Karpas-422 (cell line): ENCODE data around the gene RAB35. TPM values are rescaled to one million over a fixed set of nuclear protein-coding genes. Genes with fewer than 3 reads are reported as not detected.

Experiments used
- DNase-seq: peaks from one replicate; pipeline ENCODE4 v3.0.0-alpha.2; 2015
- H2AFZ ChIP-seq: fragments of 200-600 bp; sonication (generic); 2 replicates; pipeline ENCODE4 v1.6.1; 2014; ENCODE audit warnings: antibody characterized with exemption, low read length, mixed read lengths
- H3K27ac ChIP-seq: fragments of 200-600 bp; sonication (generic); 2 replicates; pipeline ENCODE4 v1.5.1; 2014; ENCODE audit warnings: mild to moderate bottlenecking, low read length, moderate library complexity
- H3K27me3 ChIP-seq: fragments of 200-600 bp; sonication (generic); 2 replicates; pipeline ENCODE4 v1.6.1; 2014; ENCODE audit warnings: low read length, mixed read lengths
- H3K36me3 ChIP-seq: fragments of 200-600 bp; sonication (generic); 2 replicates; pipeline ENCODE4 v1.6.1; 2014; ENCODE audit warnings: low read length, mixed read lengths; ENCODE audit not compliant: insufficient read depth
- H3K4me1 ChIP-seq: fragments of 200-600 bp; sonication (generic); 2 replicates; pipeline ENCODE4 v1.6.1; 2014; ENCODE audit warnings: mild to moderate bottlenecking, low read length, mixed read lengths
- H3K4me2 ChIP-seq: fragments of 200-600 bp; sonication (generic); 2 replicates; pipeline ENCODE4 v1.6.1; 2014; ENCODE audit warnings: low read length, low read depth, mild to moderate bottlenecking; ENCODE audit not compliant: poor library complexity, severe bottlenecking
- H3K4me3 ChIP-seq: fragments of 200-600 bp; sonication (generic); 2 replicates; pipeline ENCODE4 v1.5.1; 2014; ENCODE audit warnings: mild to moderate bottlenecking, antibody characterized with exemption, low read length, mixed read lengths
- H3K79me2 ChIP-seq: fragments of 200-600 bp; sonication (generic); 2 replicates; pipeline ENCODE4 v1.6.1; 2014; ENCODE audit warnings: mild to moderate bottlenecking, low read length, mixed read lengths
- H3K9ac ChIP-seq: fragments of 200-600 bp; sonication (generic); 2 replicates; pipeline ENCODE4 v1.6.0; 2014; ENCODE audit warnings: low read length
- H3K9me2 ChIP-seq: fragments of 200-600 bp; sonication (generic), shearing (Covaris generic); replicated peaks from 2 replicates; pipeline ENCODE4 v1.6.0; 2014; ENCODE audit warnings: mild to moderate bottlenecking, low read length, moderate library complexity; ENCODE audit not compliant: insufficient read depth
- H3K9me3 ChIP-seq: fragments of 300-700, 200-600 bp; sonication (generic); 2 replicates; pipeline ENCODE4 v1.6.1; 2014; ENCODE audit warnings: low read length, mixed read lengths
- H4K20me1 ChIP-seq: fragments of 200-600 bp; sonication (generic); 2 replicates; pipeline ENCODE4 v1.6.1; 2014; ENCODE audit warnings: mild to moderate bottlenecking, antibody characterized with exemption, low read length, low read depth; ENCODE audit not compliant: insufficient read depth
- total RNA-seq: library from RNA; depleted of rRNA; stranded (reverse); fragments of >200 nt; shearing (Covaris generic); gene quantifications from 2 replicates; pipeline ENCODE4 v1.2.3, GENCODE V29; 2014; ENCODE audit warnings: low replicate concordance

The RAB35 gene
- total RNA-seq, 1 experiment from 2014 or later = 18.9 TPM

- Histone ChIP-seq H3K79me2 (no peaks in the 10 kb centered on the region), H3K4me1 (peaks cover 10% of the 10 kb centered on the region), H3K27ac (no peak overlapping the region), H3K36me3 (peaks cover 4% of the 10 kb centered on the region; the same call in 1 of the 2 replicates), H3K9me2 (no peaks in the 10 kb centered on the region), H3K9ac (no peak overlapping the region), H2AFZ (no peak overlapping the region), H3K4me2 (no peak overlapping the region), H3K9me3 (no peaks in the 10 kb centered on the region), H3K27me3 (no peaks in the 10 kb centered on the region), H4K20me1 (0 out of 2 replicates have a peak, but pooled peaks cover 7% of the 10 kb centered on the region), H3K4me3 (no peak overlapping the region)
- DNase-seq = no peak
Observed at GRCh38 chr12:120092551-120093335, 23.8 kb downstream of the RAB35 start.

GRCh38 chr12:120091371-120092090 is 25.0 kb downstream of the RAB35 start:
- Histone ChIP-seq H3K79me2 (no peaks in the 10 kb centered on the region), H3K27me3 (no peaks in the 10 kb centered on the region), H3K4me3 (no peak overlapping the region), H3K4me2 (no peak overlapping the region), H3K9ac (no peak overlapping the region), H2AFZ (no peak overlapping the region), H3K9me3 (no peaks in the 10 kb centered on the region), H3K4me1 (peaks cover 19% of the 10 kb centered on the region), H3K36me3 (no peaks in the 10 kb centered on the region; the same call in 1 of the 2 replicates), H3K27ac (no peak overlapping the region), H3K9me2 (no peaks in the 10 kb centered on the region), H4K20me1 (0 out of 2 replicates have a peak, but pooled peaks cover 7% of the 10 kb centered on the region)
- DNase-seq = no peak

DNA sequence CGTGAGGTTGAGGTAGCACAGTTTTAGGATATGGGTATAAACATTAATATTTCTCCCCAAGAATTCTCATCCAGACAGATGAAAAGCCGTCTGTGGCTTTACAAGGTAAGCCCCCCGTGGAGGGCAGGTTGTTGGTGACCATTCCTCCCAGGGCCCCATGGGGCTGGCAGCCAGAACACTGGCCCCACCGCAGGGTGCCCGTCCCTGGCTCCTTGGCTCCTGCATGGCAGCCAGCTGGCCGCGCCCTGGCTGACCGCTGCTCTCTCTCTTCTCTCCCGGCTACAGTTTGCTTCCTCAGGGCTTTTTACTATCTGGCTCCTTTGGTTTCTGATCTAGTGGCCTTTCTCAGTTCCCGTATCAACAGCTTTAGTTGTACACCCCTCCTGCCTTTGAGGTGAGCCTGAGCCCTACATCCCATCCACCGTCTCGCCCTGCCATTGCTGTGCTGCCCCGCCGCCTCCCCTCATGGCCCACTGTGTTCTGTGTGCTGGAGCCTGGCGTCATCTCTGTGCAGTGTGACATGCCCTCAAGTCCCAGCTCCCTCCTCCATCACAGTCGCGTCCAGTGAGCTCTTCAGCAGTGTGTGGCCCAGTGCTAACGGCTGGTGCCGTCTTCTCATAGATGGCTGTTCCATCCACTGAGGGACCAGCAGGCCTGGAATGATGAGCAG is 25.8 kb downstream of the RAB35 start:
- Histone ChIP-seq H3K4me3 (no peak overlapping the region), H2AFZ (no peak overlapping the region), H3K9ac (no peak overlapping the region), H3K27ac (no peak overlapping the region), H4K20me1 (0 out of 2 replicates have a peak, but pooled peaks cover 7% of the 10 kb centered on the region), H3K9me2 (no peaks in the 10 kb centered on the region), H3K27me3 (no peaks in the 10 kb centered on the region), H3K4me1 (peaks cover 26% of the 10 kb centered on the region), H3K79me2 (no peaks in the 10 kb centered on the region), H3K4me2 (no peak overlapping the region), H3K9me3 (no peaks in the 10 kb centered on the region), H3K36me3 (no peaks in the 10 kb centered on the region; the same call in 1 of the 2 replicates)
- DNase-seq = no peak

GRCh38 chr12:120090206-120090605 is 26.3 kb downstream of the RAB35 start:
- no peak for DNase-seq
- 0 out of 2 replicates have a peak, but pooled peaks cover 7% of the 10 kb centered on the region for H4K20me1 ChIP-seq
- no peaks in the 10 kb centered on the region for H3K9me2 ChIP-seq
- no peak overlapping the region for H3K9ac ChIP-seq
- no peak overlapping the region for H3K27ac ChIP-seq
- H3K4me1 ChIP-seq = peaks cover 32% of the 10 kb centered on the region
- H3K36me3 ChIP-seq = no peaks in the 10 kb centered on the region
- H2AFZ ChIP-seq = no peak overlapping the region
- no peak overlapping the region for H3K4me2 ChIP-seq
- no peaks in the 10 kb centered on the region for H3K79me2 ChIP-seq
- H3K9me3 ChIP-seq = no peaks in the 10 kb centered on the region
- no peaks in the 10 kb centered on the region for H3K27me3 ChIP-seq
- no peak overlapping the region for H3K4me3 ChIP-seq

- no peak overlapping the region for H3K4me2 ChIP-seq
- H3K4me1 ChIP-seq = peaks cover 32% of the 10 kb centered on the region
- H3K79me2 ChIP-seq = no peaks in the 10 kb centered on the region
- H3K27ac ChIP-seq = no peak overlapping the region
- no peaks in the 10 kb centered on the region for H3K9me3 ChIP-seq
- no peak for DNase-seq
- H3K9me2 ChIP-seq = no peaks in the 10 kb centered on the region
- H4K20me1 ChIP-seq = 0 out of 2 replicates have a peak, but pooled peaks cover 7% of the 10 kb centered on the region
- H3K36me3 ChIP-seq = no peaks in the 10 kb centered on the region
- H3K27me3 ChIP-seq = no peaks in the 10 kb centered on the region
- H3K9ac ChIP-seq = no peak overlapping the region
- no peak overlapping the region for H3K4me3 ChIP-seq
- no peak overlapping the region for H2AFZ ChIP-seq
Observed at GRCh38 chr12:120089796-120090195, 26.8 kb downstream of the RAB35 start.

DNA sequence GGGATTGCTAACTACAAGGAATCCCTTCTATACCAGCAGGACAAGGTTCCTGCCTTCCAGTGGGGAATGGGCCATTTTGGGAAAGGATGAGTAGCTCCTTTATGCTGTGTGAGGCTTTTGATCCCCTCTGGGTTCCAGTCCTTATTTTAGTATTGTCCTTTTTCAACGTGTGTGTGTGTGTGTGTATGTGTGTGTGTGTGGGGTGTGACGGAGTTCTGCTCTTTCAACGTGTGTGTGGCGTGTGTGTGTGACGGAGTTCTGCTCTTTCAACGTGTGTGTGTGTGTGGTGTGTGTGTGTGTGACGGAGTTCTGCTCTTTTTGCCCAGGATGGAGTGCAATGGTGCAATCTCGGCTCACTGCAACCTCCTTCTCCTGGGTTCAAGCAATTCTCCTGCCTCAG is 27.4 kb downstream of the RAB35 start:
- no peaks in the 10 kb centered on the region for H3K36me3 ChIP-seq
- H3K4me2 ChIP-seq = no peak overlapping the region
- 0 out of 2 replicates have a peak, but pooled peaks cover 7% of the 10 kb centered on the region for H4K20me1 ChIP-seq
- no peak for DNase-seq
- H3K27me3 ChIP-seq = no peaks in the 10 kb centered on the region
- H3K9me3 ChIP-seq = no peaks in the 10 kb centered on the region
- H3K9ac ChIP-seq = no peak overlapping the region
- H3K9me2 ChIP-seq = no peaks in the 10 kb centered on the region
- H3K4me3 ChIP-seq = no peak overlapping the region
- no peak overlapping the region for H3K27ac ChIP-seq
- no peaks in the 10 kb centered on the region for H3K79me2 ChIP-seq
- peaks cover 32% of the 10 kb centered on the region for H3K4me1 ChIP-seq
- no peak overlapping the region for H2AFZ ChIP-seq

GRCh38 chr12:120086801-120087621 is 29.5 kb downstream of the RAB35 start:
- no peaks in the 10 kb centered on the region for H4K20me1 ChIP-seq
- H3K4me2 ChIP-seq = peak overlapping the region; percentile 86
- no peaks in the 10 kb centered on the region for H3K79me2 ChIP-seq
- no peaks in the 10 kb centered on the region for H3K9me2 ChIP-seq
- H3K9ac ChIP-seq = peak overlapping the region; percentile 65
- H3K36me3 ChIP-seq = no peaks in the 10 kb centered on the region
- H3K4me1 ChIP-seq = peaks cover 27% of the 10 kb centered on the region
- peak overlapping the region; percentile 29; the same call in 1 of the 2 replicates for H2AFZ ChIP-seq
- peak overlapping the region; percentile 87 for H3K27ac ChIP-seq
- H3K27me3 ChIP-seq = no peaks in the 10 kb centered on the region
- DNase-seq = peak; percentile 100
- H3K9me3 ChIP-seq = no peaks in the 10 kb centered on the region
- peak overlapping the region; percentile 62 for H3K4me3 ChIP-seq
